GM21619 (cell line): ENCODE data around the gene FAM53A.

Experiments used
- ATAC-seq: cut with Tn5 transposase; IDR thresholded peaks from one replicate; pipeline ENCODE4 v1.9.1; 2021; ENCODE audit not compliant: unreplicated experiment

FAM53A gene

DNA sequence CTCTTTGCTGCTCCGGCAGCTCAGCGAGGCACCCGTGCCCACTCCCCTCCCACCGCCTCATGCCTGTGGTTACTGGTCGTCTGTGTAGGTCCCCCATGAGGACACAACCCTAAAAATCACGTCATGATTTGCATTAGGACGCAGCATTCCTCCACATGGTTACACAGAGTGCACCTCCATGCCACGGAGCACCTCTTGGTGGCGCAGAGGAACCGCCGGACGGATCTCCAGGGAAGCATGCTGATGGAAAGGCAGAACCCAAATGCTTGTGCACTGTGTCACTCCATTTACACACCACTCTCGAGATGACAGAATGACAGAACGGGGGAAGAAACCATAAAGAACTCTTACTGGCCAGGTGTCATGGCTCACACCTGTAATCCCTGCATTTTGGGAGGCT is 22.4 kb downstream of the FAM53A start:
- no peak for ATAC-seq

DNA sequence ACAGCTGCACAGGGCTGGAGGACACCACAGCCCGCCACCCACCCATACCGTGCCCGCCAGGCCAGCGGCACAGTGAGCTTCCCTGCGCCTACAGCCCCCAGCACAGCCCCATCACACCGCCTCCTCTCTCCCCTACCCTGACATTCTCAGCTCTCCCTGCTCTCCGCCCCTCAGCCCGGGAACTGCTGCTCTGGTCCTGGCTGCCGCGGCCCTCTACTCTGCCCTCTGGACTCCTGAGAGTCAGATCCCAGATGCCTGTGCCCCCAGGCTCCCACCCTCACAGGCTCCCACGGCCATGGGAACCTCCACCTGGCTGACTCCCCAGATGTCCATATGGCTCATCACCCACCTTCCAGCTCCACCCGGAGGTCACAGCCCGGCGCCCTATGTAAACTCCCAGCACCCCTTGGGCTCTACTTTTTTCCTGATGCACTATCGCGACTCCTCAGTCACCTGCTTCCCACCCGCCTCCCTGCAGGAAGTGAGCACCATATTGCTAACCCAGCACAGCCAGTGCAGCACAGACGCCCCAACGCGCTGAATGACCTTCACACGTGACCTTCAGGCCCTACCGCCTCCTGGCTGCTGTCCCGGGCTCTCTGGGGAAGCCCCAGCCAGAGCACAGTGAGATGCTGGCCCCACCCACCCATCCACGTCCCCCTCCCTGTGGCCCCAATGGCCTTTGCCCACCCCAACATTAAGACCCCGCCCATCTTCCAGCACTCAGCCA is 23.0 kb downstream of the FAM53A start:
- ATAC-seq: no peak

DNA sequence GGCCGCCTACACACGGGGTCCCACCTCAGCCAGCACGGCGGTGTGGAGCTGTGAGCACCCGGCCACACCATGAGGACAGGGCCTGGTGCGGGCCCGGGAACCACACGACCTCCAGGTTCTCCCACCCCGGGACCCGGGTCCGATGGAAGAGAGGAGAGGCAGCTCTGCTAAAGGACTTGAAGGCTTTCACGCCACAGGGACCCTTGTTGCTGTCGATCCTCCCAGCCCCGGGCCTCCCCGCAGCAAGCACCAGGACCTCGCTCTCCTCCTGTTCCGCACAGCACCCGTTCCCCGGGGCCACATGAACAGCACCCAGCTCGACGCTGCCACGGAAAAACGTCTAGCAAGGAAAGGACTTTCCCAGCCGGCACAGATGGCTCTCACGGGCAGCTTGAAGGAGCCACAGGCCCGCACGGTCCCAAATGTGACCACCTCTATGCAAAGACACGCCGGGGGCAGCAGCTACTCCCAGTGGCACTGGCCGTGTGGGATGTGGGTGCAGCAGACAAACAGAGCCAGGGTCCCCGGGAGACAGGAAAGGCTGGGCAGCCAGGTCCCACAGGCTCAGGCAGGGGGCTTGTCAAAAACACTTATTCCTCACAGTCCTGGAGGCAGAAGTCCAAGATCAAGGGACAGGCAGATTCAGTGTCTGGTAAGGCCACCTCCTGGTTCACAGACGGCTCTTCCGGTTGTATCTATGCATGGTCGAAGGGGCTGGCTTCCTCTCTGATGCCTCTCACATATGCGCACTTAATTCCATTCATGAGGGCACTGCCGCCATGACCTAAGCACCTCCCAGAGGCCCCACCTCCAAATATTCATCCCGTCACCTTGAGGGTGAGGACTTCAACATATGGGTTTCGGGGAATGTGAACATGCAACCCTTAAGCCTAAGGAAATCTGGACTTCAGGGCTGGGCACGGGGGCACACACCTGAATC is 24.7 kb downstream of the FAM53A start:
- ATAC-seq: no peak

DNA sequence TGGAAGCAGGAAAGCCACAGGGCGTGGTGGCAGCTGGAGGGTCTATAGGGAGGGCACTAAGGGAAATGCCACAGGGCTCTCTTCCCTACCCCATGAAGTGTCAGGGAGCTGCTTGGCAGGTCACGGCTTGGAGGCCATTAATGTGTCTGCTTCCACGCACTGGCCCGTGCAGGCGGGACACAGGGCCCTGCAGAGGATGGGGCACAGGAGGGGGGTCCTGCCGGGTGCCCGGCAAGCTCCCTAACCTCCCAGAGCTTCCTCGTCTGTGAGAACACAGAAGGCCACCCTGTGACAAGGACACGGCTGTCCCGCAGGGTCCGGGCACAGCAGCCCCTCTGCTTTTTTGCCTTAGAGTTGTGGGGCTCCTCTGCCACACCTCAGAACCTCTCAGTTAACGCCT is 25.5 kb downstream of the FAM53A start:
- ATAC-seq: no peak

DNA sequence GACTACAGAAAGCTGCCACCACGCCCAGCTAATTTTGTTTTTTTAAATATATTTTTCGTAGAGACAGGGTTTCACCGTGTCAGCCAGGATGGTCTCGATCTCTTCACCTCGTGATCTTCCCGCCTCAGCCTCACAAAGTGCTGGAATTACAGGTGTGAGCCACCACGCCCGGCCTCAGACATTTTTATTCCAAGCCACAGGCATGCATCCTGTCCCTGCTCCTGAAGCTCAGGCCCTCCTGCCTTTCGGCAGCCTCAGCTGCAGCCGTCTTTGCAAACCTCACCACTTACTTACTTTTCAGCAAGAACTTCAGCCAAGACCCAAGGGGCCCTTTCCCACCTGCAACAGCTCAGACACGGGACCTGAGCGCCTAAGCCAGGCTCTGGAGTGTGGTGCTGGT is 26.0 kb downstream of the FAM53A start:
- no peak for ATAC-seq

DNA sequence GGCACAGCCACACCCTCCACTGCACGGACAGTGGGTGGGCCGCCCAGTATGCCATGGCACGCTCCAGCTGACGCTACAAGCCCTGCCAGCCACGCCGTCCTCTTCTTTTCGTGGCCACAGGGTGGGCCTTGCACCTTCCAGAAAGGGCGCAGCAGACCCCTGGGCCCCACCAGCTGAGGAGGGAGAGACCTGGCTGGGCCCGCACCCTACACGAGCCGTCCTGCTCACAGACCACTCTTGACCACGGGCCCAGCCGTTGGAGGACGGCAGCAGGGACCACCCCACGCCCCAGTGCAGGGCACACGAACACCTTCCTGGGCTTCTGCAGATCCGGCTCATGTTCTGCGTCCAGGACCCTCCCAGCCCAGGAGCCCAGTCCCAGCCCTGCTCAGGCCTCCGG is 27.1 kb downstream of the FAM53A start:
- no peak for ATAC-seq

DNA sequence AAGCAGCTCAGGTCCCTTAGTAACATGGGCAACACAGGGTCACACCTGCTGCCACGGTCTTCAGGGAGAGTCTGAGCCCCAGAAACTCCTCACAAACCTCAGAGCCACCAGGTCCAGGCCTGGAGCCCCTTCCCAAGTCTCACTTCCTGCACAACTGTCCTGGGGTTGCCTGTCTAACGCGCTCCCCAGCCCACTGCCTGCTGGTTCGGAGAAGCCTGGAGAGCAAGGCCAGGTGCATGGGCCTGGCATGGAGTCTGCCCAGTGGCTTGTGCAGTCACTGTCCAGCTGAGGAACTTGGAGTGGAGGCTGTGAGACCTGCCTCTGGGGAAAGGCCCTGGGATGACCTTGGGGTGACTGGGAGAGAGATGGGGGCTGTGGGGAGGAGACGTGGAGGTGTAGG is 28.0 kb downstream of the FAM53A start:
- ATAC-seq: no peak

DNA sequence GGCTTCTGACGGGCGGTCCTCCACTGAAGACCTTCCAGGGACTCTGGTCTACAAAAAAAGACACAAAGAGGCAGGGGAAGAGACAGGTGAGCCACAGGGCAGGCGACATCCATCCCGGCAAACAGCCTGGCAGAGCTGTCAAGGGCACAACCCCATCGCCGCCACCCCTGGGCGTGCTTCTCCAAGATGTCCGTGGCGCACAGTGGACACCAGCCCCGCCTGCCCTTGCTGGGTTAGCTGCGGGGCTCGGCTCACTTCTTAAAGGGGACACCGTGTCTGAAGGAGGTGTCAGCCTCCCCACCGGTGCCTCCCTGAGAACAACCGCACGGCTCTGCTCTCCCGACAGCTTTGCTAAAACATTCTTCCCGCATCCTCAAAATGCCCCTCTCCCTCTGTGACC is 28.4 kb downstream of the FAM53A start:
- no peak for ATAC-seq

DNA sequence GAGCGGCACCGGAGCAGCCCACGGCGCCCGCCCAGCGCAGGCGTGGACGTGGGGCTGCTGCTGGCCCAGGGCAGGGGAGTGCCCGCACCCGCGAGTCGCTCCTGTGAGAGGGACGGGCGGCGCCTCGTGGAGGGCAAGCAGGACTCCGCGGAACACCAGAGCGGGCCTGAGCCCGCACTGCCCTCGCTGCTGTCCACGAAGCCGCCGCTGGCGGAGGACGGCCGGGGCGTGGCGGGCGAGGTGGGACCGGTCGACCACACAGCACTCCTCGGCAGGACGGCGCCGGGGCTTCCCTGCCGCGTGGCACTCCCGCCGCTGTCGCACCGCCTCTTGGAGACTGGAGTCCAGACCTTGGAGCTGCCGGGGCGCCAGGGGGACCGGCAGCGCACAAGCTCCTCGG is 29.0 kb downstream of the FAM53A start:
- no peak for ATAC-seq

DNA sequence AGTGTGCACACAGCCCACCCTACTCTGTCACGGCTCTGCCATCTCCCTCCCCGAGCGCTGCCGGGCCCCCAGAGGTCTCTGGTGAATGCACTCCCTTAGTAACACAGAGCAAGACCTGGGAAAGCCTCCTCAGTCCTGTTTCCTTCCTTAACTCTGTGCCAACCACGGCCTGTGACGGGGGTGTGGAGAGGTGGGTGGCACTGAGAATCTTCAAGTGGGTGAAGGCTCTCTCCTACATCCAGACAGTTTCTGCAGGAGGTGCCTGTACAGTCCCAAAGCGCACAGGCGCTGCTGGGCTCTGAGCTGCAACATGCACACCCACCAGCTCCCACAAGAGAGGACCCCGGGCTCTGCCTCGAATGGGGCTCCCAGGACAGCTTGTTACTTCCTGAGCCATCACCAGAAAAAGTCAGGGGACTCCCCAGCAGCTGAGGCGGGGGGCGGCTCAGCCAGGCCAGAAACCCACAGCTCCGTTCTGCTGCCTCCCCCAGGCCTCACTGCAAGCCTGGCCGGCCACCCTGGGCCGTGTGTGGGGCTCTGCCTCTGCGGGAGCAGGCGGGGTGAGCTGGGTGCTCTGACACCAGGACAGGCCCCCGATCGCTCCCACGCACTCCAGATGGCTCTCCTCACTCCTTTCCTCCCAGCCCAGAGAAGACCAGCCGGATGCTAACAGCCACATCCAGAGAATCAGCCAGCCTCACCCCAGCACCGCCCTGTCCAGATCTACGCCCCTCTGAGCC is 29.7 kb downstream of the FAM53A start:
- no peak for ATAC-seq

DNA sequence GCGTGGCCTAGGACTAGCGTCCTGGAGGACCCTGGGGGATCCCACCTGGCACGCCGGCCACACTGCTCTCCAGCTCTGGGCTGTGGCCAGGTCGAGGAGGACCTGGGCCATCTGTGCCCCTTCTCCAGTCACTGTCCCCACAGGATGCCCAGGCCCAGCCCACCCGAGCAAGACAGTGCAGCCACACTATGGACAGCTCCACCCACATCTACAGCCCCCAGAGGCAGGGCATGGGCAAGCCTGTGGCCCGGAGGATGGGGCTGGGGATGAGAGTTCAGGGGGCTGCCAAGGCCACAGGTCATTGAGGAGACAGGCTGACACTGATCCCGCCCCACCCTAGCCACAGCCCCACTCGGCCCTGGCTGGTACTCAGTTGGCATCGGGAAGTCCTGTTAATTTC is 30.3 kb downstream of the FAM53A start:
- no peak for ATAC-seq

DNA sequence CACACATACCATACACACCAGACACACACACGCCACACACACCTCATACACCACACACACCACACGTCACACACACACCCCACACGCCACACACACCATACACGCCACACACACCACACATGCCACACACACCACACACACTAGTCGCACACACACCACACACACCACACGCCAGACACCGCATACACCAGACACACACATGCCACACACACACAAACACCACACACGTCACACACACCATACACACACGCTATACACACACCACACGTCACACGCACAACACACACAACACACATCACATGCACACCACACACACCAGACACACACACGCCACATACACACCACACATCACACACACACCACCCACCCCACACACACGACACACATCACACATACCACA is 32.0 kb downstream of the FAM53A start:
- ATAC-seq: no peak

DNA sequence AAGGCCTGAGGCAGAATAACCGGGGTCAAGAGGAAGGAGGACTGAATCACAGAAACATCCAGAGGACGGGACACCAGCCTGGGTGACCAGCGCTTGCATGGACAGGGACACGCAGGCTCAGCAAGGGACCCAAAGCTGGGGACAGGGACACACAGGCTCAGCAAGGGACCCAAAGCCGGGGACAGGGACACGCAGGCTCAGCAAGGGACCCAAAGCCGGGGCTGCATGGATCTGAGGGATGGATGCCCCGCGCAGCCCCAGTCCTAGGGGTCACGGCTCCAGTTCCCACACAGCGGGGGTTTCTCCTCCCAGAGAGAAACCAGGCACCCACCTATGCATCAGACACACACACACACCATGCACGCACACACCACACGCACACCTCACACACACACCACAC is 32.5 kb downstream of the FAM53A start:
- ATAC-seq: no peak

DNA sequence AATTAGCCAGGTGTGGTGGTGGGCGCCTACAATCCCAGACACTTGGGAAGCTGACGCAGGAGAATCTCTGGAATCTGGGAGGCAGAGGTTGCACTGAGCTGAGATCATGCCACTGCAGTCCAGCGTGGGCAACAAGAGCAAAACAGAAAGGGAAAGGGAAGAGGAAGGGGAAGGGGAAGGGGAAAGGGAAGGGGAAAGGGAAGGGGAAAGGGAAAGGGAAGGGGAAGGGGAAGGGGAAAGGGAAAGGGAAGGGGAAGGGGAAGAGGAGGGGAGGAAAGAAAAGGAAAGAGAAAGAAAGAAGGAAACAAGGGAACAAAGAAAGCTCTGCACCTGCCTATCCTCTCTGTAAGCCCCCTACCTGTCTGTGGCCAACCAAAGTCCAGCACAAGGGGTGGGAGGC is 35.2 kb downstream of the FAM53A start:
- ATAC-seq: no peak

DNA sequence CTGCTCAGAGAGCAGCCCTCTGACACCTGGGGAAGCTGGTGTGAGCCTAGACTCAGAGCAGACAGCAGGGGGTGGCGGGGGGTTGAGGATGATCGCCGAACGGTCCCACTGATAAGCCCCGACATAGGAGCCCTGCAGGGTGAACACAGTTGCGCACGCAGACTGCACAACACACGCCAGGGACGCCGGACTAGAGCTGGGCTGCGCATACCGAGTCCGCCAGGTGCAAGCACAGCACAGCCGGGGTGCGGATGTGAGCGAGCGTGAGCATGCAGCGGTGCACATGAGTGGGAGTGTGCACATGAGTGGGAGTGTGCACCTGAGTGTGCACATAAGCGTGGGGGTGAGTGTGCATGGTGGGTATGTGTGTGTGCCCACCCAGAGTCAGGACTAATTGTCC is 36.7 kb downstream of the FAM53A start:
- ATAC-seq: no peak

DNA sequence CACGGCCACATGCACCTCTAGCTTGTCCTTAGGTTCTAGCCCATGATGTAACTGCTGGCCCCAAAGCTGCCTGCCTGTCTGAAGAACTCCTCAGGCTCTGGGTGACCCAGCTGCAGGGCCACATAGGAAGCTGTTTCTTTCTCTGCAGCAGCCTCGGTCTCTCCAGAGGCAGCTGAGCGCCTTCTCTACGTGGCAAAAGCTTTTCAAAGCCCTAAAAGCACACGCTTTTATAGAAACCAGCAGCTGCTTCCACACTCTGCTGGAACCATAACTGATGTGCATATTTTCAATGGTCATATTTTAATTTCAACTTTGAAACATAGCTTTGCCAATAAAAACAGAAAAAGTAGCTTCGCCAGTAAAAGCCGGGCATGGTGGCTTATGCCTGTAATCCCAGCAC is 37.4 kb downstream of the FAM53A start:
- no peak for ATAC-seq

DNA sequence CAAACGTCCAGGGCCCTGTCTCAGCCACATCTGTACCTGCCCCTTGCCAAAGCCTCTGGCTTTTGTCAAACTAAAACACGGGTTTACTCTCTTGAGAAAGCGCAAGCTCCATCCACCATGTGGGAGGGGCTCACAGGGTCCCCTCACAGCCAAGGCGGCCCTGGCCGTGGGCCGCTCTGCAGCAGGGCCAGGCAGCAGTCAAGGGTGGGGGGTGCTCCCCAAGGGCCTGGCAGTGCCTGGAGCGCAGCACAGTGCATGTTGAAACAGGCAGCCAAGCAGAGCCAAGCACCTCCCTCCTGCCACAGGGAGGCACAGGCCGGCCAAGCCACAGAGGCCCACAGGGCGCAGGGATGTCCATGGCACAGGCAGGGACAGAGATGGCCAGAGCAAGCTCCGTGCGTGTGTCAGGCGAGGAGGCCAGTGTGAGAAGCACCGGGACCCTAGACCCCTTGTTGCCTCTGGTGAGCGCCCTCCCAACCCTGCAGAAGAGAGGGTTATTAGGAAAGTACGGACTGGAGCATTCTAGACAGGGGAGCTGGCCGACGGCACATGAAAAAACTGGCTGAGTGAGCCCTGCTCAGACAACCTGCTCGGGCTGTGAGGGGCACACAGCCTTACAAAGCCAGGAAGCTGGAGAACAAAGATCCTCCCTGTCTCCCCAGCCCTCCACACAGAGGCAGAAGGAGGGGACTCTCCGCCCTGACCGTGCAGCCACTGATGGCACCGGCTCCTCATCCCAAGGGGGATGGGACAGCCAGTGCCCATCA is 39.0 kb downstream of the FAM53A start:
- ATAC-seq: no peak

DNA sequence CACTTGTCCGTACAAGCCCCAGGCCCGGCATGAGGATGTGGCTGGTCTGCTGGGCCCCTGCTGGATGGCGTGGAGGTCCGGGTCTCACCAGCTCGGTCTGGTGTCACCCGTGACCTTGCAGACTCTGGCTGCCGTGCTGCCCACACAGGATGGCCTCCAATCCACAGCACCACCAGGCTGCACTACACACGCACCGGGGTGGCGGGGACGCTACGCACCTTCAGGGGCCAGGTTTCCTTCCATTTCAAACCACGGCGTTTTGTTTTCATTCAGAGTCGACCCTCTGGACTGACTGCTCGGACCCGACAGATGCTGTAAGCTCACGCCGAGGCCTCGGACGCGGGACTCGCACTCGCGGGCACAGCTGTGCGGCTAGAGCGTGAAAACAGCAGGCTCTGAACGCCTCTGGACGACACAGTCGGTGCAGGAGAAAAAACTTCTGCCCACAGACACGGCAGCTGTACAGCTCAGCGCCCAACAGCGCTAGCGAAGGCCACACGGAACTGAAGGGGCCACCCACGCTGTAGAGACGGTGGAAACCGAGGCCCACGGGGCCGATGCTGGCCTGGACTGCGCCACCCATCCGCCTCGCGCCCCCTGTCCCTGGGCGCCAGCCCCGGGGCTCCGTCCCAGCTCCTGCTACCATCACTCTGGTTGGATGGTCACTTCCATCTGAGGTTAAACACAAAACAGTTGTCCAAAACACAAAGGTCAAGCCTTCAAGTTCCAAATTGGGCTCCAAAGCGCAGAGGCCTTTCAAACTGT is 40.0 kb downstream of the FAM53A start:
- ATAC-seq: no peak

DNA sequence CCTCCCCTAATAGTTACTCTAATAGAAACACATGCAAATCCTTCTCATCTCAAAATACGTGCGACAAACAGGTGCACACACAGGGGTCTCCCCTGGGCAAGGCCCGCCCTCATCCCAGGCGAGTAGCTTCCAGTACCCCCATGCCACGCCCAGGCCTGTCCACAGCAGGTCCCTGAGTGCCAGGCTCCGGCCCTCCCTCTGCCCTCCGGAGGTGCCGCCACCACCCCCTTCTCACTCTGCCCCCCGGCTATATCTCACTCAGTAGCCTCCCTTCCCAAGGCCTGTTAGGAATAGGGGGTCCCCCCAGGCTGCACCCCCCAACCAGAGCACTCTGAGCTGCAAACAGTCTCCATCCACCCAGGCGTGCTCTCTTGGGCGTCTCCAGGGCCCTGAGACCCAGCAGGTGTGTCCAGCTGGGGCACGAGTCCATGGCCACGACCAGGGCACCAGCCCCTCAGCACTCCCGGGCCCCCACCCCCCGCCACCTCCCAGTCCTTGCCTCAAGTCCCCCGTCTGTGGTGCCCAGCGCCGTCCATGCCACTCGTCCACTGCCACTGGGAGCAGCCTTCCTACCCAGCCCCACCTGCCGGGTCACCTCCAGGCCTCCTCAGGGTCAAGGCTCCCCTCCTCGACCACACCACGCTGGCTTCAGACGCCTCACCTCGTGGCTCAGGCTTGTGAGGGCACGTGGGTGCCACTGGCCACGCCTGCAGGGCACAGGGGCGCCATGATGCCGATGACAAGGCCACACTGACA is 41.7 kb downstream of the FAM53A start:
- no peak for ATAC-seq

DNA sequence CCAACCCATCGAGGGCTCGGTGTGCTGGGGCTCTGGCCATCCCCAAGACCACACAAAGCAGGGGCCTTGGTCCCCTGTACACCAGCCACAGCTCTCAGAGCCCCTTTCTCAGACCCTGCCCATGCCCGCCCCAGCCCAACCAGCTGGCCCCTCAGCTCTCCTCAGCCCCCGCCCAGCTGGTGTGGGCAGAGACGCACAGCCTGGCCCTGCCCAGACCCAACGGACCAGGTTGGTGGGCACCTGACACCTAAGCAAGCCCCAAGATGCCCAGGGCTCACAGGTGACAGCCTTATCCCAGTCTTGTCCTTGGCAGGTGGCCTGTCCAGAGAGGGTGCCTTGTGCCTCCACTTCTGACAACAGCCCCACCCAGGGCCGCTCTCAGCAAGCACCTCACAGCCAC is 42.4 kb downstream of the FAM53A start:
- ATAC-seq: no peak
